Nephron progenitor cell (in vitro differentiated cells): ENCODE data around the gene ADAM30.
"Not testable (repeated sequence)": the region's sequence is repeated elsewhere in the genome, so short reads cannot be mapped to it uniquely, and the experiment has no call there.

Experiments
- DNase-seq: peaks from one replicate; pipeline ENCODE4 v3.0.0; 2021
- H3K27ac Mint-ChIP-seq: 2 replicates; pipeline ENCODE4 v1.8.0; 2021; ENCODE audit warnings: mild to moderate bottlenecking, moderate library complexity, mixed read lengths
- H3K27me3 Mint-ChIP-seq: 2 replicates; pipeline ENCODE4 v1.8.0; 2021; ENCODE audit warnings: mild to moderate bottlenecking, low read depth, mixed read lengths; ENCODE audit not compliant: poor library complexity
- H3K36me3 Mint-ChIP-seq: 2 replicates; pipeline ENCODE4 v1.8.0; 2021; ENCODE audit warnings: low read depth, mixed read lengths
- H3K4me1 Mint-ChIP-seq: 2 replicates; pipeline ENCODE4 v1.8.0; 2021; ENCODE audit warnings: mixed read lengths
- H3K4me3 Mint-ChIP-seq: 2 replicates; pipeline ENCODE4 v1.8.0; 2021; ENCODE audit warnings: mild to moderate bottlenecking, moderate library complexity, mixed read lengths
- H3K9me3 Mint-ChIP-seq: 2 replicates; pipeline ENCODE4 v1.8.0; 2021; ENCODE audit warnings: mild to moderate bottlenecking, moderate library complexity, mixed read lengths
- CTCF ChIP-seq: fragments of 200-600 bp; sonication (generic); IDR thresholded peaks from 2 replicates; pipeline ENCODE4 v1.5.0; 2021; ENCODE audit warnings: antibody characterized with exemption

Gene ADAM30

GRCh38 chr1:119861547-119861946 is 34.8 kb downstream of the ADAM30 start:
- no peaks in the 10 kb centered on the region for H3K9me3 Mint-ChIP-seq
- H3K4me1 Mint-ChIP-seq: peaks cover 21% of the 10 kb centered on the region
- no peak overlapping the region for H3K27ac Mint-ChIP-seq
- TF ChIP-seq CTCF: no peak
- no peak for DNase-seq
- H3K27me3 Mint-ChIP-seq: peaks cover 36% of the 10 kb centered on the region
- H3K4me3 Mint-ChIP-seq: no peak overlapping the region
- no peaks in the 10 kb centered on the region for H3K36me3 Mint-ChIP-seq

- no peaks in the 10 kb centered on the region for H3K9me3 Mint-ChIP-seq
- H3K27ac Mint-ChIP-seq: no peak overlapping the region
- H3K27me3 Mint-ChIP-seq: peaks cover 26% of the 10 kb centered on the region
- no peak for TF ChIP-seq CTCF
- H3K4me3 Mint-ChIP-seq: no peak overlapping the region
- no peaks in the 10 kb centered on the region for H3K36me3 Mint-ChIP-seq
- peaks cover 21% of the 10 kb centered on the region for H3K4me1 Mint-ChIP-seq
- DNase-seq: no peak
Observed at GRCh38 chr1:119859647-119860046, 36.7 kb downstream of the ADAM30 start.

GRCh38 chr1:119858556-119859214 is 37.6 kb downstream of the ADAM30 start:
- not testable (repeated sequence) for DNase-seq, H3K9me3 Mint-ChIP-seq, H3K4me3 Mint-ChIP-seq, H3K36me3 Mint-ChIP-seq, H3K27ac Mint-ChIP-seq
- peaks cover 25% of the 10 kb centered on the region for H3K27me3 Mint-ChIP-seq
- peaks cover 21% of the 10 kb centered on the region for H3K4me1 Mint-ChIP-seq

GRCh38 chr1:119858126-119858525 is 38.2 kb downstream of the ADAM30 start:
- peaks cover 21% of the 10 kb centered on the region for H3K27me3 Mint-ChIP-seq

GRCh38 chr1:119853155-119853554 is 43.2 kb downstream of the ADAM30 start:
- DNase-seq: no peak
- no peaks in the 10 kb centered on the region for H3K9me3 Mint-ChIP-seq
- H3K27me3 Mint-ChIP-seq: peaks cover 3% of the 10 kb centered on the region
- no peak for TF ChIP-seq CTCF
- H3K36me3 Mint-ChIP-seq: no peaks in the 10 kb centered on the region
- no peak overlapping the region for H3K27ac Mint-ChIP-seq
- peaks cover 1% of the 10 kb centered on the region for H3K4me1 Mint-ChIP-seq
- no peak overlapping the region for H3K4me3 Mint-ChIP-seq

More at GRCh38 chr1:119858126-119858525, 38.2 kb downstream of the ADAM30 start:
- H3K9me3 Mint-ChIP-seq: no peaks in the 10 kb centered on the region
- H3K4me3 Mint-ChIP-seq: no peak overlapping the region
- H3K27ac Mint-ChIP-seq: peak overlapping the region; percentile 66
- H3K4me1 Mint-ChIP-seq: peaks cover 21% of the 10 kb centered on the region
- no peak for DNase-seq
- no peak for TF ChIP-seq CTCF
- no peaks in the 10 kb centered on the region for H3K36me3 Mint-ChIP-seq

- H3K4me1 Mint-ChIP-seq, H3K36me3 Mint-ChIP-seq, H3K9me3 Mint-ChIP-seq, DNase-seq, H3K4me3 Mint-ChIP-seq, H3K27ac Mint-ChIP-seq: not testable (repeated sequence)
- peaks cover 20% of the 10 kb centered on the region for H3K27me3 Mint-ChIP-seq
Observed at GRCh38 chr1:119844206-119844605, 52.1 kb downstream of the ADAM30 start.
